ENCODE measurements around the gene ACYP2.

ACYP2 gene

DNA sequence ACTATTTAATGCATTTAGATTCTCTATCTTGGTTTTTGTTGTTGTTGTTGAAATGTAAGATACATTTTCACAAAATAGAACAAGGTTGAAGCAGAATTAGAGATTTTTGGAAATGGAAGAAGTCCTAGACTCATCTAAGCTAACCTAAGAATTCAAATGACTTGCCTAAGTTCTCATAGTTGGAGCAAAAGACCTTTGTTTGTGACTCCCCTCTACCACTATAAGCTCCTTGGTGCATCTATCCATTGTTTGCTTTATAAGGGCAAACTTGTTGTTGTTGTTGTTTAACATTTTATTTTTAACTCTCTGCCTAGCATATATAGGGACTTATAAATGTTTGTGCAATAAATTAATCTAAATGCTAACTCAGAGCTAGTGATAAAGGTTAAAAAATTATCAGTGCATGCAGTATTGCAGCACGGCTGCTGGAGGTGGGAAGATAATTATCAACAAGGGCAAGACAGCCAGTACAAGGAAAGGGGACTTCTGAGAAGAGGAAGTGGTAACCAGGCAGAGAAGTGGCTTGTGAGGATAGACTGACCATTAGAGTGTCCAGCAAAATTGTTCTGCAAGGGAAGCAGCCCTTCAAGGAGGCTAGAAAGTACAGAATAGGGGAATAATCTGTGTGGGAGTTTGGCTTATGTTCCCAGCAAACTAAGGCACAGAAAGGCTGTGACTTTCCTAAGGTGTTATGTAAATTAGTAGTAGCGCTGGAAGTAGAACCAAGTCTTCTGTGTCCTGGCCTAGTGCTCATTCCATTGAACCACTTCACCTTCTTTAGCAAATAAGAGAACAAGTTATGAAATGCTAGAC, 38.1 kb upstream of the ACYP2 start:
- POLR2A ChIA-PET, result no interaction called here
- CTCF ChIA-PET, result no interaction called here
- no peak for TF ChIP-seq FOXA1 (IDR thresholded peaks at IDR 0.05)
- TF ChIP-seq ARNT (IDR thresholded peaks at IDR 0.05), result no peak
- TF ChIP-seq CTBP1 (IDR thresholded peaks at IDR 0.05; ENCODE audit: borderline replicate concordance), result no peak
- TF ChIP-seq SP1 (IDR thresholded peaks at IDR 0.05), result no peak
- TF ChIP-seq FOXM1 (IDR thresholded peaks at IDR 0.05; ENCODE audit: borderline replicate concordance), result no peak
- TF ChIP-seq ZNF384 (IDR thresholded peaks at IDR 0.05), result no peak
- no peak for TF ChIP-seq FOXK2 (IDR thresholded peaks at IDR 0.05)
- TF ChIP-seq LEF1 (IDR thresholded peaks at IDR 0.05; ENCODE audit: borderline replicate concordance), result no peak
- TF ChIP-seq L3MBTL2 (conservative IDR thresholded peaks at IDR 0.05), result no peak
- TF ChIP-seq BHLHE40 (IDR thresholded peaks at IDR 0.05; ENCODE audit: borderline replicate concordance), result no peak
- TF ChIP-seq SUZ12 (IDR thresholded peaks at IDR 0.05), result no peak
- TF ChIP-seq TARDBP (IDR thresholded peaks at IDR 0.05), result no peak
- TF ChIP-seq ELF4 (IDR thresholded peaks at IDR 0.05), result no peak
- TF ChIP-seq, protein P1, sequence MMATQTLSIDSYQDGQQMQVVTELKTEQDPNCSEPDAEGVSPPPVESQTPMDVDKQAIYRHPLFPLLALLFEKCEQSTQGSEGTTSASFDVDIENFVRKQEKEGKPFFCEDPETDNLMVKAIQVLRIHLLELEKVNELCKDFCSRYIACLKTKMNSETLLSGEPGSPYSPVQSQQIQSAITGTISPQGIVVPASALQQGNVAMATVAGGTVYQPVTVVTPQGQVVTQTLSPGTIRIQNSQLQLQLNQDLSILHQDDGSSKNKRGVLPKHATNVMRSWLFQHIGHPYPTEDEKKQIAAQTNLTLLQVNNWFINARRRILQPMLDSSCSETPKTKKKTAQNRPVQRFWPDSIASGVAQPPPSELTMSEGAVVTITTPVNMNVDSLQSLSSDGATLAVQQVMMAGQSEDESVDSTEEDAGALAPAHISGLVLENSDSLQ (IDR thresholded peaks at IDR 0.05), result no peak
- TF ChIP-seq NFRKB (IDR thresholded peaks at IDR 0.05), result no peak
- TF ChIP-seq HDGF (IDR thresholded peaks at IDR 0.05; ENCODE audit: borderline replicate concordance), result no peak
- DNase-seq (ENCODE audit: extremely low spot score), result no peak

- no peak for DNase-seq (ENCODE audit: extremely low spot score)
- CTCF ChIA-PET, result no interaction called here
- POLR2A ChIA-PET, result no interaction called here
- TF ChIP-seq CTBP1 (IDR thresholded peaks at IDR 0.05; ENCODE audit: borderline replicate concordance), result no peak
- TF ChIP-seq HDGF (IDR thresholded peaks at IDR 0.05; ENCODE audit: borderline replicate concordance), result no peak
- TF ChIP-seq SP1 (IDR thresholded peaks at IDR 0.05), result no peak
- TF ChIP-seq ZNF384 (IDR thresholded peaks at IDR 0.05), result no peak
- TF ChIP-seq BHLHE40 (IDR thresholded peaks at IDR 0.05; ENCODE audit: borderline replicate concordance), result no peak
- TF ChIP-seq SUZ12 (IDR thresholded peaks at IDR 0.05), result no peak
- TF ChIP-seq, protein P1 (IDR thresholded peaks at IDR 0.05), result no peak
- TF ChIP-seq ELF4 (IDR thresholded peaks at IDR 0.05), result no peak
- TF ChIP-seq NFRKB (IDR thresholded peaks at IDR 0.05), result no peak
- TF ChIP-seq ARNT (IDR thresholded peaks at IDR 0.05), result no peak
- TF ChIP-seq LEF1 (IDR thresholded peaks at IDR 0.05; ENCODE audit: borderline replicate concordance), result no peak
- TF ChIP-seq TARDBP (IDR thresholded peaks at IDR 0.05), result no peak
- TF ChIP-seq FOXM1 (IDR thresholded peaks at IDR 0.05; ENCODE audit: borderline replicate concordance), result no peak
- TF ChIP-seq FOXK2 (IDR thresholded peaks at IDR 0.05), result no peak
- no peak for TF ChIP-seq FOXA1 (IDR thresholded peaks at IDR 0.05)
- no peak for TF ChIP-seq L3MBTL2 (conservative IDR thresholded peaks at IDR 0.05)
Measured at GRCh38 chr2:54079331-54079730, 36.1 kb upstream of the ACYP2 start.

DNA sequence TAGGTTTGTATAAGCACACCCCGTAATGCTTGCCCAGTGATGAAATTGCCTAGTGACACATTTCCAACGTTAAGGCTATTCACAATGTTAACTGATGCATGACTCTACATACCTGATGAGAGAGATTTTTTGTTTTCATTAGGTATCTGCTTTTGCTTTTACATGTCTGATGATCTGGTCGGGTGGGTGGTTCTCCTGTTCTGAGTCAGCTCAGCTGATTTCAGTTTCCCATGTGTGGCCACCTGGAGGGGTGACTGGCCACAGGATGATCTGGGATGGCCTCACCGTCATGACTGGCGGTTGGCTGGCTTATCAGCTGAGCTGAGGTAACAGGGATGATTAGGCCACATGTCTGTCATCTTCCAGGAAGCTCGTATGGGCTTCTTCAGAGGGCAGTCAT, 33.8 kb upstream of the ACYP2 start:
- no peak for TF ChIP-seq SP1 (IDR thresholded peaks at IDR 0.05)
- no peak for TF ChIP-seq HDGF (IDR thresholded peaks at IDR 0.05; ENCODE audit: borderline replicate concordance)
- no peak for TF ChIP-seq NFRKB (IDR thresholded peaks at IDR 0.05)
- no peak for TF ChIP-seq BHLHE40 (IDR thresholded peaks at IDR 0.05; ENCODE audit: borderline replicate concordance)
- TF ChIP-seq CTBP1 (IDR thresholded peaks at IDR 0.05; ENCODE audit: borderline replicate concordance), result no peak
- no peak for TF ChIP-seq ARNT (IDR thresholded peaks at IDR 0.05)
- no peak for DNase-seq (ENCODE audit: extremely low spot score)
- POLR2A ChIA-PET, result no interaction called here
- CTCF ChIA-PET, result interaction anchor here (0.7 kb wide), 1 partner anchor 11 kb away, joined by 5 read pairs; no protein-coding TSS in a partner anchor

- ChIA-PET CTCF (no interaction called here), POLR2A (no interaction called here)
- no peak for TF ChIP-seq SP1 (IDR thresholded peaks at IDR 0.05)
- TF ChIP-seq FOXA1 (IDR thresholded peaks at IDR 0.05), result no peak
- no peak for TF ChIP-seq HDGF (IDR thresholded peaks at IDR 0.05; ENCODE audit: borderline replicate concordance)
- TF ChIP-seq BHLHE40 (IDR thresholded peaks at IDR 0.05; ENCODE audit: borderline replicate concordance), result no peak
- TF ChIP-seq FOXK2 (IDR thresholded peaks at IDR 0.05), result no peak
- TF ChIP-seq, protein P1 (IDR thresholded peaks at IDR 0.05), result no peak
- TF ChIP-seq ZNF384 (IDR thresholded peaks at IDR 0.05), result no peak
- no peak for DNase-seq (ENCODE audit: extremely low spot score)
Measured at GRCh38 chr2:54083021-54083420, 32.4 kb upstream of the ACYP2 start.

DNA sequence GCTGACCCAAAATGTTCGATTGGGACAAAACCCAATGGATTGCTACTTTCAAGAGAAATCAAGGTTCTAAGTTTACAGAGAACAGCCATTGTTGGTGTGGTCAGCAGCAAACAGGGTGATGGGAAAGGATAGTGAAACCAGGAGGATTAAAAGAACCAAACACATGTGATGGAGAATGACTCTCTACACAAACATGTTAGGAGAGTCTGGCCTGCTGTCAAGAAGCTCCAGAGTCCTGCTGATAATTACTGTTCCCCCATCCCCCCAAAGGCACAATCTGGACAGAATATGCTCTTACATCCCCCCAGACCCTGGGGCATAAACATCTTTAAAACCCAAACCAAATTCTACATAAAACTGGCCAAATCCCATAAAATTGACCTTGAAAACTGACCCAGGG, 32.0 kb upstream of the ACYP2 start:
- no peak for DNase-seq (ENCODE audit: extremely low spot score)
- ChIA-PET CTCF (no interaction called here), POLR2A (no interaction called here)
- TF ChIP-seq L3MBTL2 (conservative IDR thresholded peaks at IDR 0.05), result no peak
- TF ChIP-seq SP1 (IDR thresholded peaks at IDR 0.05), result no peak
- no peak for TF ChIP-seq BHLHE40 (IDR thresholded peaks at IDR 0.05; ENCODE audit: borderline replicate concordance)
- no peak for TF ChIP-seq LEF1 (IDR thresholded peaks at IDR 0.05; ENCODE audit: borderline replicate concordance)
- TF ChIP-seq TARDBP (IDR thresholded peaks at IDR 0.05), result no peak
- no peak for TF ChIP-seq FOXK2 (IDR thresholded peaks at IDR 0.05)
- no peak for TF ChIP-seq NFRKB (IDR thresholded peaks at IDR 0.05)

DNA sequence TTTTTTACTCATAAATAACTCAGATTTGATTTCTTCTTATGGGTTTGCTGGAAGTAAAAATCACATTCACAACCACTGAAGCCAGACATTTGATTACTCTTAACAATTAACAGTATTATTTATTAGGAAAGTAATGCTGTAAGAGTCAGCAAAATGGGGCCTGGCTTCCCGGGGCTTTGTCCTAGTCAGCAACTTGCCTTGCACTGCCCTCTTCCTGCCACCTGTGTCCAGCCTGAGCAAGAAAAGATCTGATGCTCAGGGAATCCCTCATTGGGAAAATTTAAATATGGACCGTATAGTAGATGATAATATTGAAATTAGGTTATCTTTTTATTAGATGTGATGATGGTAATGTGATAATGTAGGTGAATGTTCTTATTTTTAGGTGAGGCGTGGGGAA, 30.8 kb upstream of the ACYP2 start:
- ChIA-PET POLR2A (no interaction called here), CTCF (no interaction called here)
- no peak for TF ChIP-seq FOXM1 (IDR thresholded peaks at IDR 0.05; ENCODE audit: borderline replicate concordance)
- DNase-seq (ENCODE audit: extremely low spot score), result no peak
